Measurements from ENCODE around the gene CERS6. TPM values are rescaled to one million over a fixed set of nuclear protein-coding genes. Genes with fewer than 3 reads are reported as not detected.
"Not testable (repeated sequence)": the region's sequence is repeated elsewhere in the genome, so short reads cannot be mapped to it uniquely, and the experiment has no call there.

CERS6 gene
- total RNA-seq, 2 donors from 2014 or later: 12.5 to 16.3 TPM

DNA sequence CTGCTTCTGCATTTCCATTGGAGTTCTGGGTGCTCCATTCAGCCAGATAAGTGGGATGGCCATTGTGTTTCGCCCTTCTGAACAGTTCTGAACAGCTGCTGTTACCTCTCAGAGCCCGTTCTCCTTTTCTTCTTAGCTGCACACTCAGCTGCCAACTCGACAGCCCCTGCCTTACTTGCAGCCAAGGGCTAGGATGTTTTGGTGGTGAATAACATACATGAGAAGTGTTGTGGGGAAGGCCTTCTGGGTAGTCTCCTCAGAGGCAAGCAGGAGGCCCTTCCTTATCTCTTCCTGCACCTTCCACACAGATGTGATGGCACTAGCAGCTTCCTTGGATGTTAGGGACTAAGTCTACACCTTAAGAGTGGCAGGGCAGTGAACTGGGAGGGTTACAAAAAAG is 207.9 kb downstream of the CERS6 start:
- no peak for DNase-seq

DNA sequence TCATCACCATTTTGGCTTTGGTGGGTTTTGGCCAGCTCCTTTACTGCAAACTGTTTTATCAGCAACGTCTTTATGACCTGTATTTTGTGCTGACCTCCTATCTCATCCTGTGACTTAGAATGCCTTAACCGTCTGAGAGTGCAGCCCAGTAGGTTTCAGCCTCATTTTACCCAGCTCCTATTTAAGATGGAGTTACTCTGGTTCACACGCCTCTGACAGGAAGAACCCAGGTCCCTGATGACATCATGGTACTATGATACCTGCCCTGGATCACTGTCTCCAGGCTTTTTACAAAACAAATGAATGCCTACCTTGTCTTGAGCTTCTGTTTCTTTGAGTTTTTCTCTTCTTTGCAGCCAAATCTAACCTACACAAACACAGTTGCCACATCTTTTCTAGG is 208.6 kb downstream of the CERS6 start:
- H3K27me3 ChIP-seq; H3K27ac ChIP-seq; DNase-seq; H3K9me3 ChIP-seq; H3K36me3 ChIP-seq (replicated peaks in 1 of 2; ENCODE audit: insufficient read depth in 1 of 2, low read depth in 2 of 2); H3K4me1 ChIP-seq; intact Hi-C loops (cut with DNase I); ATAC-seq; H3K4me3 ChIP-seq: not testable (repeated sequence)
- 83 to 86% methylated on average over 3 of the region's 3 CpGs for WGBS, 2 donors

More for the DNA sequence above, 207.9 kb downstream of the CERS6 start:
- no peak for ATAC-seq
- whole genome bisulfite sequencing, 2 donors: 93 to 96% methylated on average over 3 of the region's 3 CpGs
- no peaks in the 10 kb centered on the region for H3K36me3 ChIP-seq (replicated peaks in 1 of 2; ENCODE audit: insufficient read depth in 1 of 2, low read depth in 2 of 2)
- no peaks in the 10 kb centered on the region for H3K4me1 ChIP-seq
- no peak overlapping the region for H3K27ac ChIP-seq
- intact Hi-C loops (cut with DNase I): no loop called here
- H3K4me3 ChIP-seq: no peak overlapping the region
- H3K27me3 ChIP-seq: no peaks in the 10 kb centered on the region
- no peaks in the 10 kb centered on the region for H3K9me3 ChIP-seq
- TF ChIP-seq, protein P1, sequence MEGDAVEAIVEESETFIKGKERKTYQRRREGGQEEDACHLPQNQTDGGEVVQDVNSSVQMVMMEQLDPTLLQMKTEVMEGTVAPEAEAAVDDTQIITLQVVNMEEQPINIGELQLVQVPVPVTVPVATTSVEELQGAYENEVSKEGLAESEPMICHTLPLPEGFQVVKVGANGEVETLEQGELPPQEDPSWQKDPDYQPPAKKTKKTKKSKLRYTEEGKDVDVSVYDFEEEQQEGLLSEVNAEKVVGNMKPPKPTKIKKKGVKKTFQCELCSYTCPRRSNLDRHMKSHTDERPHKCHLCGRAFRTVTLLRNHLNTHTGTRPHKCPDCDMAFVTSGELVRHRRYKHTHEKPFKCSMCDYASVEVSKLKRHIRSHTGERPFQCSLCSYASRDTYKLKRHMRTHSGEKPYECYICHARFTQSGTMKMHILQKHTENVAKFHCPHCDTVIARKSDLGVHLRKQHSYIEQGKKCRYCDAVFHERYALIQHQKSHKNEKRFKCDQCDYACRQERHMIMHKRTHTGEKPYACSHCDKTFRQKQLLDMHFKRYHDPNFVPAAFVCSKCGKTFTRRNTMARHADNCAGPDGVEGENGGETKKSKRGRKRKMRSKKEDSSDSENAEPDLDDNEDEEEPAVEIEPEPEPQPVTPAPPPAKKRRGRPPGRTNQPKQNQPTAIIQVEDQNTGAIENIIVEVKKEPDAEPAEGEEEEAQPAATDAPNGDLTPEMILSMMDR (IDR thresholded peaks at IDR 0.05): no peak
- no peak for TF ChIP-seq POLR2A (IDR thresholded peaks at IDR 0.05)

DNA sequence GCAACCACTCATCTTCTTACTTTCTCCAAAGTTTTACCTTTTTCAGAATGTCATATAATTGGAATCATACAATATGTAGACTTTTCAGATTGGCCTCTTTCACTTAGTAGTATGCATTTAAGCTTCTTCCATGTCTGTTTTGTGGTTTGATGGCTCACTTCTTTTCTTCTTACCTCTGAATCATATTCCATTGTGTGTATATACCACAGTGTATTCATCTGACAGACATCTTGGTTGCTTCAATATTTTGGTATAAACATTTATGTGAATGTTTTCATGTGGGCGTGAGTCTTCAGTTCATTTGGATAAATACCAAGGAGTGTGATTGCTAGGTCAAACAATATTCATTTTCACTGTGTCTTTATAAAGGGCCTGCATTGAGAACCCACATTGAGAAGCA is 210.3 kb downstream of the CERS6 start:
- no peak for TF ChIP-seq POLR2A (IDR thresholded peaks at IDR 0.05)
- TF ChIP-seq, protein P1 (IDR thresholded peaks at IDR 0.05): no peak
- no peaks in the 10 kb centered on the region for H3K36me3 ChIP-seq (replicated peaks in 1 of 2; ENCODE audit: insufficient read depth in 1 of 2, low read depth in 2 of 2)
- WGBS, 2 donors: 73 to 93% methylated on average over 1 of the region's 1 CpG
- no peak overlapping the region for H3K4me3 ChIP-seq
- DNase-seq: no peak
- no peak overlapping the region for H3K27ac ChIP-seq
- no peaks in the 10 kb centered on the region for H3K27me3 ChIP-seq
- no peak for ATAC-seq
- intact Hi-C loops (cut with DNase I): no loop called here
- no peaks in the 10 kb centered on the region for H3K4me1 ChIP-seq
- no peaks in the 10 kb centered on the region for H3K9me3 ChIP-seq

DNA sequence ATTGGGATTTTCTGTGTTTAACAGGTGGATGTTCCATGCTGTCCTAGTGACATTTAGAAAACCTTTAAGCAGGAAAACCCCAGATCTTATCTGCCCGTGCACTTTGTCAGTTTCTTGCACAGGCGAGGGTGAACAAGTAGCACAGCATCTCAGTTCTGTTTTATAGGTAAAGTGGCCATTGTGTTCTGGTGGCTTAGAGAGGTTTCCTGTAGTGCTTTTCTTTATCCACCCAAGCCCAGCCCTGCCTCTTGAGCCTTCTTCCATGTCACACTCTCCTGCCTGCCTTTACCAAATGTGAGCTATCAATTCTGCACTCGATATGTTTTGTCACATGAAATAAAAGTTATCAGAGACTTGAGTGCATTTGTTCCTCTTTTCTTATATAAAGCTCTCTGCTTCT is 211.1 kb downstream of the CERS6 start:
- 69 to 84% methylated on average over 3 of the region's 3 CpGs for WGBS, 2 donors
- ATAC-seq: no peak

DNA sequence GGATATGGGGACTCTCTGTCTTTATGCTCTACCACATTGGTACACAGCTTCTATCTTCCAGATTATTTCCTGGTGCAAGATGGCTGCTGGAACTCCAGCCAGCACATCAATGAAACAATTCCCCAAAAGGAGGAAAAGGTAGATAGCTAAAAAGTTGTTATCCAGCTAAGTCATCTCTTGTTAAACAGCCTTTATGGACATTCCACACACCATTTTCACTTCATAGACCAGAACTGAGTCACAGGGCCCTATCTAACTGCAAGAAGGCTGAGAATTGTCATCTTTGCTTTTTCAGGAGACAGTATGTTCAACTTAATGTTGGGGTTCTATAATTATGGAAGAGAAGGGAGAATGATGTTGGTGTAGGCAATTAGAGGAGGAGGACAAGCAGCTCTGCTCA is 213.1 kb downstream of the CERS6 start:
- Histone ChIP-seq H3K9me3 (no peaks in the 10 kb centered on the region), H3K27ac (no peak overlapping the region), H3K27me3 (no peaks in the 10 kb centered on the region), H3K36me3 (replicated peaks in 1 of 2; ENCODE audit: insufficient read depth in 1 of 2, low read depth in 2 of 2) (no peaks in the 10 kb centered on the region), H3K4me1 (no peaks in the 10 kb centered on the region), H3K4me3 (no peak overlapping the region)
- ATAC-seq: no peak
- intact Hi-C loops (cut with DNase I): no loop called here
- DNase-seq: no peak
- TF ChIP-seq, protein P1 (IDR thresholded peaks at IDR 0.05): no peak
- TF ChIP-seq POLR2A (IDR thresholded peaks at IDR 0.05): no peak

More for the DNA sequence above, 211.1 kb downstream of the CERS6 start:
- no peak overlapping the region for H3K27ac ChIP-seq
- H3K36me3 ChIP-seq (replicated peaks in 1 of 2; ENCODE audit: insufficient read depth in 1 of 2, low read depth in 2 of 2): no peaks in the 10 kb centered on the region
- no peak for DNase-seq
- intact Hi-C loops (cut with DNase I): no loop called here
- H3K4me3 ChIP-seq: no peak overlapping the region
- no peaks in the 10 kb centered on the region for H3K27me3 ChIP-seq
- no peak for TF ChIP-seq POLR2A (IDR thresholded peaks at IDR 0.05)
- TF ChIP-seq, protein P1 (IDR thresholded peaks at IDR 0.05): no peak
- H3K4me1 ChIP-seq: no peaks in the 10 kb centered on the region
- H3K9me3 ChIP-seq: no peaks in the 10 kb centered on the region

Data from body of pancreas (tissue), 4 donors.